ENCODE measurements around the gene RASSF6.
"Not testable (repeated sequence)": the region's sequence is repeated elsewhere in the genome, so short reads cannot be mapped to it uniquely, and the experiment has no call there.

Gene RASSF6

GRCh38 chr4:73609706-73610105 lies 10.5 kb downstream of the RASSF6 start:
- no peak for DNase-seq

- no peak for DNase-seq
Observed at GRCh38 chr4:73608689-73609594, 11.3 kb downstream of the RASSF6 start.

- DNase-seq = no peak
Observed at GRCh38 chr4:73607375-73608033, 12.7 kb downstream of the RASSF6 start.

GRCh38 chr4:73606465-73606974 lies 13.7 kb downstream of the RASSF6 start:
- DNase-seq = no peak

- DNase-seq = no peak
Observed at GRCh38 chr4:73603854-73604584, 16.2 kb downstream of the RASSF6 start.

GRCh38 chr4:73603271-73603710 lies 16.9 kb downstream of the RASSF6 start:
- DNase-seq = no peak

GRCh38 chr4:73600954-73601353 lies 19.3 kb downstream of the RASSF6 start:
- no peak for DNase-seq

- DNase-seq = no peak
Observed at GRCh38 chr4:73599182-73599581, 21.1 kb downstream of the RASSF6 start.

- DNase-seq = no peak
Observed at GRCh38 chr4:73597594-73597993, 22.6 kb downstream of the RASSF6 start.

GRCh38 chr4:73597183-73597582 lies 23.1 kb downstream of the RASSF6 start:
- not testable (repeated sequence) for DNase-seq

- no peak for DNase-seq
Observed at GRCh38 chr4:73596001-73596400, 24.2 kb downstream of the RASSF6 start.

- no peak for DNase-seq
Observed at GRCh38 chr4:73593631-73594241, 26.5 kb downstream of the RASSF6 start.

- no peak for DNase-seq
Observed at GRCh38 chr4:73589887-73590801, 30.1 kb downstream of the RASSF6 start.

GRCh38 chr4:73589261-73589847 lies 30.9 kb downstream of the RASSF6 start:
- DNase-seq = no peak

- no peak for DNase-seq
Observed at GRCh38 chr4:73588613-73589012, 31.6 kb downstream of the RASSF6 start.

- no peak for DNase-seq
Observed at GRCh38 chr4:73586666-73587065, 33.6 kb downstream of the RASSF6 start.

- no peak for DNase-seq
Observed at GRCh38 chr4:73586040-73586439, 34.2 kb downstream of the RASSF6 start.

GRCh38 chr4:73585345-73585744 lies 34.9 kb downstream of the RASSF6 start:
- no peak for DNase-seq

- no peak for DNase-seq
Observed at GRCh38 chr4:73583666-73584065, 36.6 kb downstream of the RASSF6 start.

GRCh38 chr4:73577371-73577770 lies 42.9 kb downstream of the RASSF6 start:
- DNase-seq = no peak

GRCh38 chr4:73576381-73576780 lies 43.9 kb downstream of the RASSF6 start:
- no peak for DNase-seq

Measured in DMS79 (cell line).